ENCODE measurements around the gene PSMD6. TPM values are rescaled to one million over a fixed set of nuclear protein-coding genes. Genes with fewer than 3 reads are reported as not detected.

The PSMD6 gene
- total and polyA plus RNA-seq, 4 experiments from 2014 or later, result 65.7 to 152 (median 97.3) TPM

- Histone ChIP-seq H3K36me3 (ENCODE audit: insufficient read depth, low read length) (peaks cover 72% of the 10 kb centered on the region), H3K27ac (ENCODE audit: low read depth, low read length) (no peak overlapping the region), H3K4me3 (ENCODE audit: low read length in 2 of 2) (no peak overlapping the region), H3K4me1 (ENCODE audit: insufficient read depth, low read length) (peaks cover 26% of the 10 kb centered on the region), H3K9me3 (ENCODE audit: control insufficient read depth in 1 of 2, low read length in 2 of 2) (no peaks in the 10 kb centered on the region), H3K27me3 (ENCODE audit: insufficient read depth, low read length) (no peaks in the 10 kb centered on the region)
- Mint-ChIP-seq H3K27me3 (no peaks in the 10 kb centered on the region), H3K9me3 (no peaks in the 10 kb centered on the region), H3K4me1 (peaks cover 26 to 48% (median 37%) of the 10 kb centered on the region in 4 donors), H3K36me3 (peaks cover 56 to 86% of the 10 kb centered on the region in 2 donors), H3K27ac (peak overlapping the region in 6 of 7 donors; percentile 12 to 88 (median 24)), H3K4me3 (peak overlapping the region in 1 of 8 donors; percentile 1)
- DNase-seq, result no peak
- CTCF ChIA-PET (ENCODE audit: partially characterized antibody), result interaction anchor here (1.0 to 2.5 kb wide), 3 partner anchors 10 to 55 kb away, joined by 3 to 8 read pairs (median 4); no protein-coding TSS in a partner anchor
- intact Hi-C loops (cut with micrococcal nuclease), result no loop called here
- POLR2A ChIA-PET (ENCODE audit: partially characterized antibody), result interaction anchor here (0.8 kb wide), 1 partner anchor 8 kb away, joined by 3 read pairs; no protein-coding TSS in a partner anchor
These were observed 6.2 kb downstream of the PSMD6 start for GRCh38 chr3:64016941-64017620.

DNA sequence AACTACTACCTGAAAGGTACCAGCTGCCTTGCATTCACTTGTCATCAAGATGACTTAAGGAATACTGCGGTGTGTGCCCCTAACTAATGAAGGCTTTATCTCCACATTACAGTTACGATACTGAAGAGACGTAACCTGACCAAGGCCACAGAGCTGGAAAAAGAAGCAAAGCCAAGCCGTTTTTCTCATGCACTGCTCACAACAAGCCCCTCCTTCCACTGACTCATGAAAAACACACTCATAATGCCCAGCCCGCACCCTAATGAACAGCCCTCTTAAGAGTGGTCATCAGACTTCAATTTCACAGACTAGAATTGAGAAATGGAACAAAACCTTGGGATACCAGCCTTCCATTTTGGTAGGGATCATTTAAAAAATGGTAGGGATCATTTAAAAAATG, 11.6 kb downstream of the PSMD6 start:
- Mint-ChIP-seq H3K9me3 (no peaks in the 10 kb centered on the region), H3K4me3 (no peak overlapping the region), H3K27me3 (no peaks in the 10 kb centered on the region), H3K36me3 (peaks cover 64 to 71% of the 10 kb centered on the region in 2 donors), H3K27ac (peak overlapping the region in 4 of 7 donors; percentile 7 to 81 (median 54)), H3K4me1 (peaks cover 18 to 27% (median 26%) of the 10 kb centered on the region in 4 donors)
- ChIA-PET POLR2A (ENCODE audit: partially characterized antibody) (interaction anchor here (6.4 kb wide), 1 partner anchor 11 kb away, joined by 29 read pairs; the partner anchor contains the start of gene PSMD6), CTCF (ENCODE audit: partially characterized antibody) (interaction anchor here (1.8 to 5.1 kb wide), 2 partner anchors 12 to 50 kb away, joined by 7 to 36 read pairs; partner anchors contain the start of gene PSMD6)
- Histone ChIP-seq H3K27me3 (ENCODE audit: insufficient read depth, low read length) (no peaks in the 10 kb centered on the region), H3K4me3 (ENCODE audit: low read length in 2 of 2) (no peak overlapping the region), H3K27ac (ENCODE audit: low read depth, low read length) (no peak overlapping the region), H3K4me1 (ENCODE audit: insufficient read depth, low read length) (no peaks in the 10 kb centered on the region), H3K36me3 (ENCODE audit: insufficient read depth, low read length) (peaks cover 89% of the 10 kb centered on the region), H3K9me3 (ENCODE audit: control insufficient read depth in 1 of 2, low read length in 2 of 2) (no peaks in the 10 kb centered on the region)
- intact Hi-C loops (cut with micrococcal nuclease), result no loop called here
- no peak for DNase-seq

DNA sequence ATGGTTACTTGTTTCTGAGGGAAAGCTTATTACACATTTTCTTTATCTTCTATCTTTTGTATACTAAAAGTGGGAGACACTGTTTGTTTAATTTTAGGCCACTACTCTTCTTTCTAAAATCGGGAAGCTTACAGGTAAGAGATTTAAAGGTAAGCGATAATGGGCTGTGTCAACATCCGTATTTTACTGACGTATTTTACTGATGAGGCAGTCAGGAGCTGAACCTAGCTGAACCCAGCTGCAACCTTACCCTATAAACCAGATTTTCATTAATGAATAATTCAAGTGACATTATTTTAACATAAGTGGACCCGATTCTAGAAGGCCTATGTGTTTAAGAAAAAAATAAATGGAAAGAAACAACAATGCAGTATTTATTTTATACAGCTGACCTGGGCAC, 13.1 kb downstream of the PSMD6 start:
- Histone ChIP-seq H3K9me3 (ENCODE audit: control insufficient read depth in 1 of 2, low read length in 2 of 2) (no peaks in the 10 kb centered on the region), H3K27ac (ENCODE audit: low read depth, low read length) (no peak overlapping the region), H3K4me1 (ENCODE audit: insufficient read depth, low read length) (no peaks in the 10 kb centered on the region), H3K36me3 (ENCODE audit: insufficient read depth, low read length) (peaks cover 94% of the 10 kb centered on the region), H3K4me3 (ENCODE audit: low read length in 2 of 2) (no peak overlapping the region), H3K27me3 (ENCODE audit: insufficient read depth, low read length) (no peaks in the 10 kb centered on the region)
- Mint-ChIP-seq H3K4me3 (no peak overlapping the region), H3K9me3 (no peaks in the 10 kb centered on the region), H3K27me3 (no peaks in the 10 kb centered on the region), H3K36me3 (peaks cover 59 to 60% of the 10 kb centered on the region in 2 donors), H3K27ac (peak overlapping the region in 3 of 7 donors; percentile 7 to 91 (median 37)), H3K4me1 (peaks cover 17 to 27% (median 22%) of the 10 kb centered on the region in 4 donors)
- intact Hi-C loops (cut with micrococcal nuclease), result no loop called here
- POLR2A ChIA-PET (ENCODE audit: partially characterized antibody), result interaction anchor here (1.0 to 6.4 kb wide), 5 partner anchors 8 to 42 kb away, joined by 3 to 29 read pairs (median 3); partner anchors contain the start of gene PSMD6
- no peak for DNase-seq
- CTCF ChIA-PET (ENCODE audit: partially characterized antibody), result interaction anchor here (1.5 to 5.1 kb wide), 3 partner anchors 13 to 48 kb away, joined by 4 to 36 read pairs (median 7); partner anchors contain the start of gene PSMD6

GRCh38 chr3:64009528-64009927, 13.8 kb downstream of the PSMD6 start:
- Mint-ChIP-seq H3K4me3 (peak overlapping the region in 2 of 8 donors; percentile 9 to 26), H3K36me3 (peaks cover 52 to 56% of the 10 kb centered on the region in 2 donors), H3K27ac (peak overlapping the region; percentile 7 to 91 (median 53)), H3K27me3 (no peaks in the 10 kb centered on the region), H3K4me1 (peaks cover 13 to 23% (median 17%) of the 10 kb centered on the region in 4 donors), H3K9me3 (no peaks in the 10 kb centered on the region)
- POLR2A ChIA-PET (ENCODE audit: partially characterized antibody), result interaction anchor here (1.2 to 6.4 kb wide), 5 partner anchors 8 to 41 kb away, joined by 3 to 29 read pairs (median 3); partner anchors contain the start of gene PSMD6
- H3K36me3 ChIP-seq (ENCODE audit: insufficient read depth, low read length), result peaks cover 94% of the 10 kb centered on the region
- H3K4me3 ChIP-seq (ENCODE audit: low read length in 2 of 2), result no peak overlapping the region
- intact Hi-C loops (cut with micrococcal nuclease), result no loop called here
- H3K27me3 ChIP-seq (ENCODE audit: insufficient read depth, low read length), result no peaks in the 10 kb centered on the region
- DNase-seq, result no peak
- H3K4me1 ChIP-seq (ENCODE audit: insufficient read depth, low read length), result no peaks in the 10 kb centered on the region
- no peak overlapping the region for H3K27ac ChIP-seq (ENCODE audit: low read depth, low read length)
- H3K9me3 ChIP-seq (ENCODE audit: control insufficient read depth in 1 of 2, low read length in 2 of 2), result no peaks in the 10 kb centered on the region
- CTCF ChIA-PET (ENCODE audit: partially characterized antibody), result interaction anchor here (1.5 to 5.1 kb wide), 4 partner anchors 14 to 48 kb away, joined by 4 to 36 read pairs (median 22); partner anchors contain the start of gene PSMD6

DNA sequence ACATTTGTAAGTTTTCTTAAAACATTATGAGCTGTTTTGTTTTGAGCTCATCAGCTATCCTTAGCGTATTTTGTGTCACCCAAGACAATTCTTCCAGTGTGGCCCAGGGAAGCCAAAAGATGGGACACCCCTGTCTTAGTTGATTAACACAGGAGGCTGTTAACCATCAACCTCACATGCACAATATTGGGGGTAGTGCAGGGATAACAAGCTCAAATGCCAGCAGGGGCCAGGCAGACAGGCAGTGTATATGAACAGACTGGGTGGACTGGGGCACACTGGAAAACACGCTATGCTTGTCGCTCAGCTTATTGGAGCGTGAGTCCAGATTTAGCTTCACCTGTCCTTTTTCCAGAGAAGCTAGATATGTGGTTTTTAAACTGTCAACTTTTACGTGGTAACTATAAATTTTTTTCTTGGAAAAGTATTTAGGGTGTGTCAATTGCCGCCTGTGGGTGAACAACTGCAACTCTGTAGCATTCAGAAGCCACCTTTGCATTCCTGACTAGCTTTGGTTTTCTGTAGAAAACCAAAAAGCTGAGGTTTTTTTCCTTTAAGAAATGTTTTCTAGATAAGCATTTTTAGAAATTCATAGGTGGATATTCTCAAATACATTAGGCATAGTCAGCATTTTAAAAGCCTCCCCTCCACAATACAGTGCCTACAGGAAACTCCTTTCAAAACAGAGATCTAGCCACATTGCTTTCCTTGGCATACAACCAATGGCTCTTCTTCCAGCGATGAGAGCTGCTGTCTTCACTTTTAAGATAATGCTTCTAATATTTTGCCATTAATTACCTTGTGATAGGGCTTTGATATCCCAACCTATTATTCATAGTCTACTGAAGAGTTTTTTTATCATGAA, 14.6 kb downstream of the PSMD6 start:
- no peaks in the 10 kb centered on the region for H3K27me3 Mint-ChIP-seq
- Histone ChIP-seq H3K9me3 (ENCODE audit: control insufficient read depth in 1 of 2, low read length in 2 of 2) (no peaks in the 10 kb centered on the region), H3K4me1 (ENCODE audit: insufficient read depth, low read length) (no peaks in the 10 kb centered on the region), H3K27ac (ENCODE audit: low read depth, low read length) (no peak overlapping the region), H3K4me3 (ENCODE audit: low read length in 2 of 2) (no peak overlapping the region), H3K36me3 (ENCODE audit: insufficient read depth, low read length) (peaks cover 96% of the 10 kb centered on the region), H3K27me3 (ENCODE audit: insufficient read depth, low read length) (no peaks in the 10 kb centered on the region)
- H3K36me3 Mint-ChIP-seq, result peaks cover 44 to 50% of the 10 kb centered on the region in 2 donors
- ChIA-PET POLR2A (ENCODE audit: partially characterized antibody) (interaction anchor here (0.7 to 6.4 kb wide), 10 partner anchors 9 to 45 kb away, joined by 3 to 29 read pairs (median 4); partner anchors contain the start of gene PSMD6), CTCF (ENCODE audit: partially characterized antibody) (interaction anchor here (1.0 to 5.1 kb wide), 10 partner anchors 10 to 47 kb away, joined by 3 to 36 read pairs (median 6); partner anchors contain the start of gene PSMD6)
- no peak for DNase-seq
- peaks cover 9 to 19% (median 13%) of the 10 kb centered on the region in 4 donors for H3K4me1 Mint-ChIP-seq
- H3K27ac Mint-ChIP-seq, result peak overlapping the region in 6 of 7 donors; percentile 29 to 84 (median 59)
- no peaks in the 10 kb centered on the region for H3K9me3 Mint-ChIP-seq
- intact Hi-C loops (cut with micrococcal nuclease), result no loop called here
- no peak overlapping the region for H3K4me3 Mint-ChIP-seq

DNA sequence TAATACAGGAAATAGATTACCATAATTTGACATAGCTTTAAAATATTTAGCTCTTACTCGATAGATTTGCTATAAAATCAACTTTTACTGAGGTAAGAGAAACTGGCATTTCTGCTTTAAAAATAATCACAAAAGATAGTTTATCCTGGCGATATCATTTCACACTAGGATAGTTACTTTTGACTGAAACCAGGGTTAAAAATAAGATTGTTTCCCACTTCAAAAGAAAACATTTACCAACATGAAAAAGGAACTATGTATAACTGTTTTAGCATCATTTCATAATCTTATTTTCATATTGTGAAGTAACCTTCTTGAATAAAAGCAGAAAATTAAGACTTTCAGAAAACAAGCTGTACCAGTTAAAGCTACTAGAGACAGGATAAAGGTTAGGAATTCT, 15.3 kb downstream of the PSMD6 start:
- H3K27me3 Mint-ChIP-seq, result no peaks in the 10 kb centered on the region
- Histone ChIP-seq H3K27me3 (ENCODE audit: insufficient read depth, low read length) (no peaks in the 10 kb centered on the region), H3K4me1 (ENCODE audit: insufficient read depth, low read length) (no peaks in the 10 kb centered on the region), H3K9me3 (ENCODE audit: control insufficient read depth in 1 of 2, low read length in 2 of 2) (no peaks in the 10 kb centered on the region), H3K27ac (ENCODE audit: low read depth, low read length) (peak overlapping the region; percentile 16), H3K4me3 (ENCODE audit: low read length in 2 of 2) (no peak overlapping the region), H3K36me3 (ENCODE audit: insufficient read depth, low read length) (peaks cover 92% of the 10 kb centered on the region)
- no peak for DNase-seq
- H3K4me1 Mint-ChIP-seq, result peaks cover 9 to 18% (median 11%) of the 10 kb centered on the region in 4 donors
- ChIA-PET POLR2A (ENCODE audit: partially characterized antibody) (interaction anchor here (0.7 to 6.4 kb wide), 7 partner anchors 14 to 44 kb away, joined by 3 to 29 read pairs (median 4); partner anchors contain the start of gene PSMD6), CTCF (ENCODE audit: partially characterized antibody) (interaction anchor here (1.0 to 5.1 kb wide), 10 partner anchors 9 to 47 kb away, joined by 3 to 36 read pairs (median 6); partner anchors contain the start of gene PSMD6)
- no peaks in the 10 kb centered on the region for H3K9me3 Mint-ChIP-seq
- peaks cover 39 to 43% of the 10 kb centered on the region in 2 donors for H3K36me3 Mint-ChIP-seq
- intact Hi-C loops (cut with micrococcal nuclease), result no loop called here
- peak overlapping the region in 2 of 7 donors; percentile 10 to 78 for H3K27ac Mint-ChIP-seq
- no peak overlapping the region for H3K4me3 Mint-ChIP-seq
